ENCODE results near the gene MIPOL1. TPM values are rescaled to one million over a fixed set of nuclear protein-coding genes. Genes with fewer than 3 reads are reported as not detected.
A peak's percentile ranks its signal among the peaks of the same experiment; 100 is the strongest.

Gene MIPOL1
- total and polyA plus RNA-seq, 2 of the 4 experiments (the other 2 are of a cell fraction) = 2.7 to 5.9 TPM

GRCh38 chr14:37428954-37429353 is 231.2 kb downstream of the MIPOL1 start:
- Histone ChIP-seq H3K9ac (ENCODE audit: low read depth, low read length) (no peak overlapping the region), H3K4me1 (ENCODE audit: control insufficient read depth, insufficient read depth, low read length) (no peaks in the 10 kb centered on the region), H3K23ac (ENCODE audit: low read depth, low read length) (no peak overlapping the region), H3K56ac (ENCODE audit: extremely low read depth, insufficient read depth, low read length) (no peak overlapping the region), H3K18ac (ENCODE audit: low read depth, low read length) (no peak overlapping the region), H2AK5ac (ENCODE audit: low read depth, low read length) (no peak overlapping the region), H3K36me3 (ENCODE audit: control insufficient read depth, insufficient read depth, low read length) (no peaks in the 10 kb centered on the region), H2BK5ac (ENCODE audit: low read depth, low read length, poor library complexity, severe bottlenecking) (no peak overlapping the region), H4K91ac (ENCODE audit: insufficient read depth, low read depth, low read length) (no peak overlapping the region), H3K9me1 (ENCODE audit: insufficient read depth, low read length) (no peaks in the 10 kb centered on the region), H2BK20ac (ENCODE audit: low read depth, low read length) (no peak overlapping the region), H3K9me3 (ENCODE audit: control insufficient read depth, insufficient read depth, low read length) (no peaks in the 10 kb centered on the region), H4K8ac (ENCODE audit: low read depth in 2 of 2, low read length in 2 of 2) (no peak overlapping the region), H3K14ac (replicated peaks; ENCODE audit: low read depth, low read length) (no peak overlapping the region), H3K4me3 (ENCODE audit: insufficient read depth, low read depth, low read length) (no peak overlapping the region), H4K5ac (ENCODE audit: low read depth, low read length) (no peak overlapping the region), H4K20me1 (ENCODE audit: insufficient read depth, low read length) (no peaks in the 10 kb centered on the region), H2BK15ac (ENCODE audit: low read depth, low read length) (no peak overlapping the region), H2AFZ (replicated peaks; ENCODE audit: low read length, poor library complexity) (no peak overlapping the region), H3K4ac (ENCODE audit: low read depth, low read length) (no peak overlapping the region), H3K4me2 (ENCODE audit: low read depth, low read length) (no peak overlapping the region), H2AK9ac (replicated peaks; ENCODE audit: low read depth, low read length, poor library complexity) (no peak overlapping the region), H3K79me1 (ENCODE audit: low read depth in 1 of 2, low read length in 2 of 2) (no peaks in the 10 kb centered on the region), H3K27me3 (ENCODE audit: control insufficient read depth, insufficient read depth, low read length) (no peaks in the 10 kb centered on the region), H3K27ac (ENCODE audit: insufficient read depth, low read length) (no peak overlapping the region), H2BK120ac (ENCODE audit: low read depth, low read length) (no peak overlapping the region)
- intact Hi-C loops (cut with micrococcal nuclease) (no loop called here), dilution Hi-C loops (cut with HindIII; ENCODE audit: low sequenced_read_pairs, unreplicated experiment) (no loop called here), in situ Hi-C loops (cut with MboI; ENCODE audit: low sequenced_read_pairs) (no loop called here)
- ATAC-seq (ENCODE audit: low read depth) = peak; percentile 48
- CTCF ChIA-PET = interaction anchor here (0.6 kb wide), 1 partner anchor 210 kb away, joined by 4 read pairs; no protein-coding TSS in a partner anchor
- BruUV-seq (replicated peaks) = no TSS peak
- no peak for DNase-seq
- TF ChIP-seq RCOR1 (IDR thresholded peaks at IDR 0.05; ENCODE audit: insufficient replicate concordance, low read length) = no peak
- no peak for TF ChIP-seq USF2 (IDR thresholded peaks at IDR 0.05; ENCODE audit: low read depth, low read length)
- POLR2A ChIA-PET (ENCODE audit: unreplicated experiment) = no interaction called here
- no CpG with 5 or more reads among the region's 1 CpG for WGBS, 2 experiments (ENCODE audit: extremely low coverage in 2 of 2, insufficient read length in 1 of 2)
